ENCODE data around the gene KDM2B.

KDM2B gene

GRCh38 chr12:121580959-121581685 is at the start of gene KDM2B:
KDM2B (minus strand) TSS chr12:121581023; CDS start chr12:121580911, 112 bp downstream.
- DNase-seq (ENCODE audit: low read depth in 2 of 2): no peak

- no peak for DNase-seq (ENCODE audit: low read depth in 2 of 2)
These were observed 47.7 kb upstream of the KDM2B start for GRCh38 chr12:121628536-121628935.

- no peak for DNase-seq (ENCODE audit: low read depth in 2 of 2)
These were observed 47.2 kb upstream of the KDM2B start for GRCh38 chr12:121628037-121628436.

- peak; percentile 81 to 83 for DNase-seq (ENCODE audit: low read depth in 2 of 2)
These were observed 46.2 kb upstream of the KDM2B start for GRCh38 chr12:121626853-121627640.

- DNase-seq (ENCODE audit: low read depth in 2 of 2): peak; percentile 95 to 96
These were observed 45.4 kb upstream of the KDM2B start, which contains the start of gene ORAI1 for GRCh38 chr12:121626087-121626852. ORAI1 (plus strand) TSS chr12:121626530.

GRCh38 chr12:121620333-121620891 is 39.6 kb upstream of the KDM2B start:
- no peak for DNase-seq (ENCODE audit: low read depth in 2 of 2)

GRCh38 chr12:121618659-121619233 is 37.9 kb upstream of the KDM2B start:
- DNase-seq (ENCODE audit: low read depth in 2 of 2): no peak

GRCh38 chr12:121614872-121615467 is 34.1 kb upstream of the KDM2B start:
- DNase-seq (ENCODE audit: low read depth in 2 of 2): no peak

GRCh38 chr12:121613462-121613861 is 32.6 kb upstream of the KDM2B start:
- DNase-seq (ENCODE audit: low read depth in 2 of 2): no peak

- DNase-seq (ENCODE audit: low read depth in 2 of 2): peak in 1 of 2 donors; percentile 27
These were observed 30.5 kb upstream of the KDM2B start for GRCh38 chr12:121611306-121611705.

GRCh38 chr12:121610239-121611149 is 29.7 kb upstream of the KDM2B start:
- no peak for DNase-seq (ENCODE audit: low read depth in 2 of 2)

GRCh38 chr12:121608301-121608700 is 27.5 kb upstream of the KDM2B start:
- no peak for DNase-seq (ENCODE audit: low read depth in 2 of 2)

- no peak for DNase-seq (ENCODE audit: low read depth in 2 of 2)
These were observed 22.8 kb upstream of the KDM2B start for GRCh38 chr12:121603581-121603980.

GRCh38 chr12:121602766-121603165 is 21.9 kb upstream of the KDM2B start:
- DNase-seq (ENCODE audit: low read depth in 2 of 2): no peak

GRCh38 chr12:121600702-121601336 is 20.0 kb upstream of the KDM2B start:
- DNase-seq (ENCODE audit: low read depth in 2 of 2): no peak

GRCh38 chr12:121596526-121596925 is 15.7 kb upstream of the KDM2B start:
- DNase-seq (ENCODE audit: low read depth in 2 of 2): no peak

- DNase-seq (ENCODE audit: low read depth in 2 of 2): no peak
These were observed 14.7 kb upstream of the KDM2B start for GRCh38 chr12:121595520-121595919.

- no peak for DNase-seq (ENCODE audit: low read depth in 2 of 2)
These were observed 11.5 kb upstream of the KDM2B start for GRCh38 chr12:121592320-121592719.

GRCh38 chr12:121590476-121591143 is 9.8 kb upstream of the KDM2B start:
- DNase-seq (ENCODE audit: low read depth in 2 of 2): peak in 1 of 2 donors; percentile 46
